Cardiac muscle cell (in vitro differentiated cells and primary cell): ENCODE measurements around the gene MRC2. TPM values are rescaled to one million over a fixed set of nuclear protein-coding genes. Genes with fewer than 3 reads are reported as not detected.

Experiments used
- DNase-seq, 2 donors: peaks; one replicate each; pipeline versions ENCODE4 v3.0.0 to v3.0.0-alpha.2; 2010 to 2017; ENCODE audit warnings: low read depth in 1 of 2, low spot score in 1 of 2
- H3K27ac ChIP-seq: fragments of 200-600 bp; sonication (generic); 2 replicates; pipeline ENCODE4 v1.5.1; 2016
- H3K27me3 ChIP-seq: fragments of 200-600 bp; sonication (generic); 2 replicates; pipeline ENCODE4 v1.6.0; 2016; ENCODE audit warnings: control low read depth
- H3K36me3 ChIP-seq: fragments of 200-600 bp; sonication (generic); 2 replicates; pipeline ENCODE4 v1.5.1; 2016; ENCODE audit warnings: control low read depth
- H3K4me1 ChIP-seq: fragments of 200-600 bp; sonication (generic); 2 replicates; pipeline ENCODE4 v1.8.1; 2017; ENCODE audit warnings: low read depth, mild to moderate bottlenecking, mixed run types
- H3K4me3 ChIP-seq: fragments of 200-600 bp; sonication (generic); 2 replicates; pipeline ENCODE4 v1.5.1; 2016; ENCODE audit warnings: mild to moderate bottlenecking
- H3K9me3 ChIP-seq: fragments of 200-600 bp; sonication (generic); 2 replicates; pipeline ENCODE4 v1.5.1; 2017; ENCODE audit warnings: low read depth, mild to moderate bottlenecking, control low read depth
- polyA plus RNA-seq: library from polyadenylated mRNA; unstranded; fragments of >200 nt; fragmentation: Nextera tagmentation; extraction: Ambion mirVana; gene quantifications from 2 replicates; pipeline ENCODE4 v1.2.1, GENCODE V29; 2016
- total RNA-seq: library from RNA; depleted of rRNA; stranded (reverse); fragments of >200 nt; gene quantifications from 2 replicates; pipeline ENCODE4 v1.2.3, GENCODE V29; 2016
- TF ChIP-seq, protein P1 (sequence below): IDR thresholded peaks from 2 replicates; pipeline ENCODE4 v1.5.1; 2012; ENCODE audit warnings: low read depth, mild to moderate bottlenecking, low read length

The MRC2 gene, protein sequence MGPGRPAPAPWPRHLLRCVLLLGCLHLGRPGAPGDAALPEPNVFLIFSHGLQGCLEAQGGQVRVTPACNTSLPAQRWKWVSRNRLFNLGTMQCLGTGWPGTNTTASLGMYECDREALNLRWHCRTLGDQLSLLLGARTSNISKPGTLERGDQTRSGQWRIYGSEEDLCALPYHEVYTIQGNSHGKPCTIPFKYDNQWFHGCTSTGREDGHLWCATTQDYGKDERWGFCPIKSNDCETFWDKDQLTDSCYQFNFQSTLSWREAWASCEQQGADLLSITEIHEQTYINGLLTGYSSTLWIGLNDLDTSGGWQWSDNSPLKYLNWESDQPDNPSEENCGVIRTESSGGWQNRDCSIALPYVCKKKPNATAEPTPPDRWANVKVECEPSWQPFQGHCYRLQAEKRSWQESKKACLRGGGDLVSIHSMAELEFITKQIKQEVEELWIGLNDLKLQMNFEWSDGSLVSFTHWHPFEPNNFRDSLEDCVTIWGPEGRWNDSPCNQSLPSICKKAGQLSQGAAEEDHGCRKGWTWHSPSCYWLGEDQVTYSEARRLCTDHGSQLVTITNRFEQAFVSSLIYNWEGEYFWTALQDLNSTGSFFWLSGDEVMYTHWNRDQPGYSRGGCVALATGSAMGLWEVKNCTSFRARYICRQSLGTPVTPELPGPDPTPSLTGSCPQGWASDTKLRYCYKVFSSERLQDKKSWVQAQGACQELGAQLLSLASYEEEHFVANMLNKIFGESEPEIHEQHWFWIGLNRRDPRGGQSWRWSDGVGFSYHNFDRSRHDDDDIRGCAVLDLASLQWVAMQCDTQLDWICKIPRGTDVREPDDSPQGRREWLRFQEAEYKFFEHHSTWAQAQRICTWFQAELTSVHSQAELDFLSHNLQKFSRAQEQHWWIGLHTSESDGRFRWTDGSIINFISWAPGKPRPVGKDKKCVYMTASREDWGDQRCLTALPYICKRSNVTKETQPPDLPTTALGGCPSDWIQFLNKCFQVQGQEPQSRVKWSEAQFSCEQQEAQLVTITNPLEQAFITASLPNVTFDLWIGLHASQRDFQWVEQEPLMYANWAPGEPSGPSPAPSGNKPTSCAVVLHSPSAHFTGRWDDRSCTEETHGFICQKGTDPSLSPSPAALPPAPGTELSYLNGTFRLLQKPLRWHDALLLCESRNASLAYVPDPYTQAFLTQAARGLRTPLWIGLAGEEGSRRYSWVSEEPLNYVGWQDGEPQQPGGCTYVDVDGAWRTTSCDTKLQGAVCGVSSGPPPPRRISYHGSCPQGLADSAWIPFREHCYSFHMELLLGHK (N-terminal part only)
- total RNA-seq (76.0 and 136 TPM in 2 replicates), polyA plus RNA-seq (53.1 and 90.3 TPM in 2 replicates)

DNA sequence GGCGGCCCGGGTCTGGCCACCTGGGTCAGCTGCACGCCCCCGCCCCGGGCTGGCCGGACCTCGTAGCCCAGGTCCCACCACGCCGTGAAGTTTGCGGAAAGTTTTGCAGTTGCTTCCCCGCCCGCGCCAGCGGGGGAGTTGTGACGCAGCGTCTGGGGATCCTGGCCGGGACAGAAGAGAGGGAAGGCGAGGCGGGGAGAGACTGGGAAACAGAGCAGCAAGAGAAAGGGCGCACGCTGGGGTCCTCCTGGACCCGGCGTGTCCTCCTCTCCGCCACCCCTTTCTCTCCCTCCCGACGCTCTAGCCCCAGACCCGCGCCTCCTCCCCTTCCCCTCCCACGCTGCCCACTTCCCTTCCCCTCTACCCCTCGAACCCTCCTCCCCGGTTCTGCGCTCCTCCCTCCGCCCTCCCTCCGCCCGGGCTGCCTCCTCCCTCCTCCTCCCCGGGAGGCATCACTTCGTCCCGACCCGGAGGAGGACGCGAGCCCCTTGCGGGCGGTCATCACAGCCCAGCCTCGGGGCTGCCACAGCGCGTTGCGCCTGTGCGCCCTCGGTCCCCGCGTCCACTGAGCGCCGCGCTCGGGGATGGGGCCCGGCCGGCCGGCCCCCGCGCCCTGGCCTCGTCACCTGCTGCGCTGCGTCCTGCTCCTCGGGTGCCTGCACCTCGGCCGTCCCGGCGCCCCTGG lies at the start of gene MRC2:
Gene MRC2 (plus strand): TSS at position 452 of the 685 bp plus-strand sequence. CDS start 133 bp downstream, at position 585.
- DNase-seq, result peak; percentile 67 to 87
- H3K27ac ChIP-seq, result peak within 1 kb of the TSS; percentile 86
- no peaks in the 10 kb centered on the region for H3K9me3 ChIP-seq
- TF ChIP-seq, protein P1, sequence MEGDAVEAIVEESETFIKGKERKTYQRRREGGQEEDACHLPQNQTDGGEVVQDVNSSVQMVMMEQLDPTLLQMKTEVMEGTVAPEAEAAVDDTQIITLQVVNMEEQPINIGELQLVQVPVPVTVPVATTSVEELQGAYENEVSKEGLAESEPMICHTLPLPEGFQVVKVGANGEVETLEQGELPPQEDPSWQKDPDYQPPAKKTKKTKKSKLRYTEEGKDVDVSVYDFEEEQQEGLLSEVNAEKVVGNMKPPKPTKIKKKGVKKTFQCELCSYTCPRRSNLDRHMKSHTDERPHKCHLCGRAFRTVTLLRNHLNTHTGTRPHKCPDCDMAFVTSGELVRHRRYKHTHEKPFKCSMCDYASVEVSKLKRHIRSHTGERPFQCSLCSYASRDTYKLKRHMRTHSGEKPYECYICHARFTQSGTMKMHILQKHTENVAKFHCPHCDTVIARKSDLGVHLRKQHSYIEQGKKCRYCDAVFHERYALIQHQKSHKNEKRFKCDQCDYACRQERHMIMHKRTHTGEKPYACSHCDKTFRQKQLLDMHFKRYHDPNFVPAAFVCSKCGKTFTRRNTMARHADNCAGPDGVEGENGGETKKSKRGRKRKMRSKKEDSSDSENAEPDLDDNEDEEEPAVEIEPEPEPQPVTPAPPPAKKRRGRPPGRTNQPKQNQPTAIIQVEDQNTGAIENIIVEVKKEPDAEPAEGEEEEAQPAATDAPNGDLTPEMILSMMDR, result no peak
- peak within 1 kb of the TSS; percentile 44 for H3K4me3 ChIP-seq
- no peaks in the 10 kb centered on the region for H3K27me3 ChIP-seq
- peaks cover 4% of the 10 kb centered on the region for H3K36me3 ChIP-seq
- H3K4me1 ChIP-seq, result peaks cover 18% of the 10 kb centered on the region

DNA sequence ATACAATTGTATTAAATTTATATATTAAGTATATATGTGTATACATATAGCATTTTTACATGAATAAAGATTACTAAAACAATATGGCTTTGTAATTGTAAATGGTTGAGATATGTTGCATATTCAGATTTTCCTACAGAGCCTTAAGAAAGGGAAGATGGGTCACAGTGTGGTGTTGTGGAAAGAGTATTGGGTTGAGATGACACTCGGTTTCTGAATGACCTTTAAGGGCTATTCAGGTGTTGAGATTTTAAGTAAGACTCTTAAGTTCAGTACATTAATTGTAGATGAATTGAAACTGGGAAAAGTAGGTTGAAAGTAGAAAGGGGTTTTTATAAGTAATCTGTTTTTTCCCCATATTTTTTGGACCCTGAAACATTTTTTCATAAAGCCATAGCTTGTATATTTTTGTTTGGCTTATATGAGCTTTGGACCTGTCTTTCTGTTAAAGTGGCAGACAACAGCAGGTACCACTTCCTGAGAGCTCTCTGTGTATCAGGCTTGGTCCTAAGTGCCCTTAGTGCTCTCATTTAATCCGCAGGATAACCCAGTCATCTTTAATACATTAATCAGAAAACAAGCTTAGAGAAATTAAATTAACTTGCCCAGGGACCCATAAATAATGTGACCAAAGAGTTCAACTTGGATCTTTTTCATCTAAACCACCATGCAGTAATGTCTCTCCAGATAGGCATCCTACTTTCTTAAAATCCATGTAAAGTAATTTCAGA lies 48.5 kb upstream of the MRC2 start:
- no peaks in the 10 kb centered on the region for H3K4me1 ChIP-seq
- no peaks in the 10 kb centered on the region for H3K27me3 ChIP-seq
- peaks cover 58% of the 10 kb centered on the region for H3K36me3 ChIP-seq
- no peak overlapping the region for H3K4me3 ChIP-seq
- no peaks in the 10 kb centered on the region for H3K9me3 ChIP-seq
- H3K27ac ChIP-seq, result no peak overlapping the region
- DNase-seq, result no peak
- TF ChIP-seq, protein P1, result no peak

DNA sequence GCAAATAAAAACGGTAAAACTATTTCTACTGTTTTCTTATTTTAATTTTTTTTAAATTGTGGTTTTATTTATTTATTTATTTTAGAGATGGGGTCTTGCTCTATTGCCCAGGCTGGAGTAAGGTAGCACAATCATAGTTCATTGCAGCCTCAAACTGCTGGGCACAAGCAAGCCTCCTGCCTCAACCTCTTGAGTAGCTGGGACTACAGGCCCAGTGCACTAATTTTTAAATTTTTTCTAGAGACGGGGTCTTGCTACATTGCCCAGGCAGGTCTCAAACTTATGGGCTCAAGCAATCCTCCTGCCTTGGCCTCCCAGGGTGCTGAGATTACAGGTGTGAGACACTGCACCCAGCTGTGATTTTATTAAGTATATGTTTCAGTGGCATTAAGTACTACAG lies 46.5 kb upstream of the MRC2 start:
- peaks cover 18% of the 10 kb centered on the region for H3K4me1 ChIP-seq
- no peaks in the 10 kb centered on the region for H3K9me3 ChIP-seq
- no peak overlapping the region for H3K27ac ChIP-seq
- no peaks in the 10 kb centered on the region for H3K27me3 ChIP-seq
- TF ChIP-seq, protein P1, result no peak
- H3K36me3 ChIP-seq, result peaks cover 41% of the 10 kb centered on the region
- DNase-seq, result no peak
- no peak overlapping the region for H3K4me3 ChIP-seq

DNA sequence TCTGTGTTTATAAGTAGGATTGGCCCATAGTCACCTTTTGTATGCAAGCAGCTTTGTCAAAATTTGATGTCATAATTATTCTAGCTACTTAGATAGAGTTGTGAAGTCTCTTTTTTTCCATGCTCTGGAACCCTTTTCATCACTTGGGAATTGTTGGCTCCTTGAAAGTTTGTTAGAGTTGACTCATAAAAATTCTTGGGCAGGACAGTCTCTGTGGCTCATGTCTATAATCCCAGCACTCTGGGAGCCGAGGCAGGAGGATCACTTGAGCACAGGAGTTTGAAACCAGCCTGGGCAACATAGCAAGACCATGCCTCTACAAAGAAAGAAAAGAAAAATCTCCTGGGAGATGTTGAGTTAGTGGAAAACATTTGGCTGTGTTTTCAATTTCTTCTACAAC lies 45.7 kb upstream of the MRC2 start:
- H3K27me3 ChIP-seq, result no peaks in the 10 kb centered on the region
- no peak for DNase-seq
- H3K36me3 ChIP-seq, result peaks cover 36% of the 10 kb centered on the region
- peaks cover 20% of the 10 kb centered on the region for H3K4me1 ChIP-seq
- H3K4me3 ChIP-seq, result no peak overlapping the region
- H3K27ac ChIP-seq, result no peak overlapping the region
- TF ChIP-seq, protein P1, result no peak
- no peaks in the 10 kb centered on the region for H3K9me3 ChIP-seq
